SK-N-SH (cell line): ENCODE measurements around the gene PSME1.

Source experiments
- CTCF ChIP-seq: fragments of 200-600 bp; sonication (generic); IDR thresholded peaks from 2 replicates; pipeline ENCODE4 v1.6.1; 2017; ENCODE audit warnings: antibody characterized with exemption, mild to moderate bottlenecking, moderate library complexity
- EP300 ChIP-seq, 2 experiments: IDR thresholded peaks; 2 replicates each; pipeline versions ENCODE4 v1.4.0 to v1.6.1; 2012; ENCODE audit warnings: borderline replicate concordance in 1 of 2, low read depth in 1 of 2, low read length in 1 of 2
- FOSL2 ChIP-seq: IDR thresholded peaks from 2 replicates; pipeline ENCODE4 v1.4.0; 2012; ENCODE audit warnings: low read depth, mild to moderate bottlenecking, moderate library complexity, borderline replicate concordance
- FOXJ3 ChIP-seq: sonication (generic); formaldehyde crosslinking; IDR thresholded peaks from 2 replicates; pipeline ENCODE4 v1.5.1; 2020; ENCODE audit warnings: mild to moderate bottlenecking, missing genetic modification reagents
- FOXM1 ChIP-seq: IDR thresholded peaks from 2 replicates; pipeline ENCODE4 v1.4.0; 2012; ENCODE audit warnings: low read depth, mild to moderate bottlenecking
- GABPA ChIP-seq: IDR thresholded peaks from 2 replicates; pipeline ENCODE4 v1.4.0; 2012; ENCODE audit warnings: low read depth, mild to moderate bottlenecking
- JUND ChIP-seq: IDR thresholded peaks from 2 replicates; pipeline ENCODE4 v1.4.0; 2012
- MXI1 ChIP-seq: IDR thresholded peaks from 2 replicates; pipeline ENCODE4 v1.6.1; 2012; ENCODE audit warnings: mild to moderate bottlenecking, low read depth, low read length, improper control_type of control experiment
- POLR2AphosphoS5 ChIP-seq: IDR thresholded peaks from 2 replicates; pipeline ENCODE4 v1.6.1; 2012; ENCODE audit warnings: low read depth, low read length
- RFX5 ChIP-seq: IDR thresholded peaks from 2 replicates; pipeline ENCODE4 v1.6.1; 2012; ENCODE audit warnings: mild to moderate bottlenecking, improper control_type of control experiment, low read length
- SMC3 ChIP-seq: IDR thresholded peaks from 2 replicates; pipeline ENCODE4 v1.6.1; 2012; ENCODE audit warnings: low read depth, low read length, improper control_type of control experiment
- TAF1 ChIP-seq: IDR thresholded peaks from 2 replicates; pipeline ENCODE4 v1.6.1; 2012; ENCODE audit warnings: low read depth, mild to moderate bottlenecking, low read length, moderate library complexity, borderline replicate concordance
- TEAD4 ChIP-seq: IDR thresholded peaks from 2 replicates; pipeline ENCODE4 v1.4.0; 2012; ENCODE audit warnings: mild to moderate bottlenecking, borderline replicate concordance; ENCODE audit not compliant: insufficient read depth
- YY1 ChIP-seq: IDR thresholded peaks from 2 replicates; pipeline ENCODE4 v1.4.0; 2012; ENCODE audit warnings: low read depth, mild to moderate bottlenecking

- TF ChIP-seq TEAD4: no peak
- no peak for TF ChIP-seq CTCF
- no peak for TF ChIP-seq POLR2AphosphoS5
- TF ChIP-seq GABPA: no peak
- TF ChIP-seq JUND: no peak
- no peak for TF ChIP-seq TAF1
- TF ChIP-seq MXI1: no peak
- no peak for TF ChIP-seq RFX5
- TF ChIP-seq SMC3: no peak
- no peak for TF ChIP-seq YY1
- TF ChIP-seq EP300 (IDR thresholded peaks at IDR 0.05; ENCODE audit: borderline replicate concordance in 1 of 2, low read depth in 1 of 2, low read length in 1 of 2): no peak
- no peak; the same call in 1 of the 2 replicates for TF ChIP-seq FOSL2
- TF ChIP-seq FOXJ3 (CRISPR knock-in tag): no peak
- no peak for TF ChIP-seq FOXM1
These were observed 44.2 kb downstream of the PSME1 start for GRCh38 chr14:24179961-24180796.
